ENCODE data around the gene GABARAP. TPM values are rescaled to one million over a fixed set of nuclear protein-coding genes. Genes with fewer than 3 reads are reported as not detected.
A peak's percentile ranks its signal among the peaks of the same experiment; 100 is the strongest.
"Not testable (repeated sequence)": the region's sequence is repeated elsewhere in the genome, so short reads cannot be mapped to it uniquely, and the experiment has no call there.

Gene GABARAP
- total RNA-seq, 1 donor from 2014 or later, result 449 TPM

DNA sequence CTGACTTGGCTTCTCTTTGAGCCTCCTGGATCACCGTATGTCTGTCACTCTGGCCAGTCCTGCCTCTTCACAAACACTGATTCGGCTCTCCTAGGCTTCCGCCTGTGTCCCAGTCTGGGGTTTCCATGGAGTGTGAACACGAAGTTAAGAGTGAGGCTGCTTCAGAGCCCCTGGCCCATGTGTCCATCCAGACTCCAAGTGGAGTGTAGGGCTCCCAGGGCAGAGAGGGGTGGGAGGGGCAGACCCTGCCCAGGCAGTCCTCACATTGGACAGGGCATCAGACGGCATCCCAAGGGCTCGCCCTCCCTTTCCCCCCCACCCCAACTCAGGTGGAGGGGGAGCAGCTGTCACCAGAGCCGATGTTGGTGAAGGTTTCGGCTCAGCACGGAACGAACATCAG is 1.6 kb upstream of the GABARAP start:
- not testable (repeated sequence) for DNase-seq (ENCODE audit: low spot score)

DNA sequence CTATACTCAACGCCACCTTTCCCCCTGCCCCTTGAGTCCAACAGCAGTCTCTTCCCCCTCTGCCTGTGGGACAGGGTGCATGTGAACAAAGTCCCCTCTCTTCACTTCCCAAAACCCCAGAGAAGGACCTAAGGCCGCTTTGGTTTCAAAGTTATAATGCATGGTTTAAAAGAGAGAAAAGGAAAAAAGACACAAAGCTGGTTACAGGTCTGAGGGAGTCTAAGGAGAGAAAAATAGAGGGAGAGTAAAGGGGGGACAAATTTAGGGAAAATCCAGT is 1.1 kb upstream of the GABARAP start:
- intact Hi-C loops (cut with DNase I), result no loop called here
- no peak for DNase-seq (ENCODE audit: low spot score)

More for the DNA sequence above, 1.6 kb upstream of the GABARAP start:
- intact Hi-C loops (cut with DNase I), result not testable (repeated sequence)

DNA sequence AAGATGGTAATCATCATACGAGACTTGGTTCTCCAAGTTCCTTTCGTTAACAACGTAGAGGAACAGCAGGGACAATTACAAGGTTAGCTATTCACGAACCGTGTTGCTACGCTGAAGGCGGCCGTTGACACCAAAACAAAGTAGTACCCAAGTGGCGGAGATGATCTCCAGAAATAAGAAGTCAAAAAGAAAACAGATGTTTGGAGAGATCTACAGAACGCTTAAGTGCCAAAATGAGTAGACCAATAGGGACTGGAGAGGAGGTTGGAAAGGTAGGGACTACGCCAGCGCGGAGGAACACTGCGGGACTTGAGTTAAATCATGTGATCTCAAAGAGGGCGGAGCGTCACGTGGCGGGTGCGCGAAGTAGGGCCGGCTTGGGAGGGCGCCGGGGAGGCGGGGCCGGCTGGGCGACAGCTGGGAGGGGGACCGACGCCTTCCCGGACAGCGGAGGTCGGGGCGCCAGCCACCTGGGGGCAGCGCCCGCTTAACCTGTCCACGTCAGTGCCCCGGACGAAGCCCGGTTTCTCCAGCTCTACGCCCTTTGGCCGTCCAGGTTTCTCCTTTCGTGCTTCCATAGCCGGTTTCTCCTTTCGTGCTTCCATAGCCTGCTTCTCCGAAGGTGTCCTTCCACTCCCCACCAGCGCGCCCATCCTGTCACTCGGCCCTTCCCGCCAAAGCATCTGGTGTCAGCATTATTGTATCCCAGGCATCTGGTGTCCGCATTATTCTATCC is 636 bp upstream of the GABARAP start:
- intact Hi-C loops (cut with DNase I), result no loop called here
- peak; percentile 98 for DNase-seq (ENCODE audit: low spot score)

DNA sequence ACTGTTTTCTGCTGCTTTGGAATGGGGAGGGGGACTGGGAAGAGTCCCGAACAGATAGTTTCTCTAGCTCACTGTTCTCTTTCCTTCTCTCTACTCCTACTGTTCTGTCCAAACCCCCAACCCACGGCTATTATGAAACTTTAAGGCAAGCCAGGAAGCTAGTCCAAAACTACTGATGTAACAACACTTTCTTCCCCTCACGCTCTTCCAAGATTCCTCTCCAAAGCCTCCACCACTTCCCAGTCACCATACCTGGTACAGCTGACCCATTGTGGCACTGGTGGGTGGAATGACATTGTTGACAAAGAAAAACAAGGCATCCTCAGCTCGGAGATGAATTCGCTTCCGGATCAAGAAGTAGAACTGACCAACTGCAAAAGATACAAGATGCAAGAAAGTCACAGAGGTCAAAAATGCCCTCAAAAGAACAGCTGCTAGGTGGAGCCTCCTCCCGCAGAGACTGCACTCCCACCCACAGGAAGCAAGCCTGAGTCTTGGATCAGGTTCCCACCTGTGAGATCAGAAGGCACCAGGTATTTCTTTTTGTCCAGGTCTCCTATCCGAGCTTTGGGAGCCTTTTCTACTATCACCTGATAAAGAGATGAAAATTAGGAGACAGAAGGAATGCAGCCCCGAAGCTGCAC is 1.0 kb downstream of the GABARAP start:
- intact Hi-C loops (cut with DNase I), result no loop called here
- no peak for DNase-seq (ENCODE audit: low spot score)

DNA sequence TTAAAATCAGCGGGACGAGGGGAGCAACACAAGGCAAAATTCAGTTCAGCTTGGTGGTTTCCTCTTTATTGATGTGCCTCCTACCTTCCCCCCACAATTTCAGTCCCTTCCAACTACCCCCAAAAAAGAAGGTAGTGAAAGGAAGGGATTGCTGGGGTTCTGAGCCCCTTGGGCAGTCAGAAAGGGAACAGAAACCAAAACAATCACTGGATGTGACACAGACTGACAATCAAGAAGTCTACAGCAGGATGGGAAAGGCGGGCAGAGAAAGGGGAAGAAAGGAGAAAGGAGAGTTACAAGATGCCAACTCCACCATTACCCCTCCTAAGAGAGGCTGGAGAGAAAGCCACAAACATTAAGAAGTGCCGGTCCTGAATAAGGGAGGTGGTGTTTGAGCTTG is 1.9 kb downstream of the GABARAP start:
- intact Hi-C loops (cut with DNase I), result no loop called here

DNA sequence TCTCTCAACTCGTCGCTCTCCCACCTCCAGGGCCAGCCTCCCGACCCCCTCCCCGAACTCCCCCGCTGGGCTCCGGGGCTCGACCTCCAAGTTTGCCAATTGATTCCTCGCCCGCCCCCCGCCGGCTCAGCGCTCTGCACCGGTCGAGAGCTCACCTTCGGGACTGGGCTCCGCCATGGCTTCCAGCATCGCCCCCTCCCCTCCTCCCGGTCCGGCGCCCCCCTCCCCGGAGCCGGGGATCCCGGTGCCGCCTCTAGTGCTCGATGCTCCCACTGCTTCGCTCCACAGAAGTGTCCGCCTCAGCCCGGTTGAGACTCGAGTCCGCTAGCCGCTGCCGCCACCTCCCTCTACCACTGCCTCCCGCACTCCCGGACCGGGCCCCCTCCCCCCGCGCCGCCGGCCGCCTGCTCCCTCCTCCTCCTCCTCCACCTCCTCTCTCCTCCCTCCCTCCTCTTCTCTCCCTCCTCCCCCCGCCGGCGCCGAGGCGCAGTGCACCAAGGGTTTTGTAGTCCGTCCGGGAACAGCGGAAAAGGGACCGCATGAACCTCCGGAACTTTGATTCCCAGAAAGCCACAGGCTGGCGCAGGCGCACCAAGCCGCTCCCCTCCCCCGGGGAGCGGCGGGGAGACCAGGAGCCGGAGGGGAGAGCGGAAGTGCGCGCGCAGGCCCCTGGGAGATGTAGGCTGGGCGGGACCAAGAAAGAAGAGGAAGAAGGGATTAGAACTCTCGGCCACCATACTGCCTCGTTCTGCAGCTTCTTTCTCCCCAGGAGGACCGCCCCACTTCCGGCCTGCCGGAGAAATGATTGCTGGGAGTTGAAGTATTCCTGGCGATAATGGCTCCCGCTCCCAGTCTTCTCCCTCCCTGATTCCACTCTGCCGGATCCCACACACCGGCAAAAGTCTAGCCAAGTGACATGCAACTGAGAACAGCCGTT is 2.9 kb downstream of the GABARAP start, which contains the start of gene PHF23:
PHF23 (minus strand) TSS at position 367 of the 937 bp plus-strand sequence; CDS start at position 189, 178 bp downstream.
- intact Hi-C loops (cut with DNase I), result loop anchor here (1.0 to 5.0 kb wide), 4 partner anchors 13 to 318 kb away; partner anchors contain the start of genes EIF5A, ELP5 and TNFSF13
- peak; percentile 100 for DNase-seq (ENCODE audit: low spot score)

More for the DNA sequence above, 1.9 kb downstream of the GABARAP start:
- DNase-seq (ENCODE audit: low spot score), result no peak

DNA sequence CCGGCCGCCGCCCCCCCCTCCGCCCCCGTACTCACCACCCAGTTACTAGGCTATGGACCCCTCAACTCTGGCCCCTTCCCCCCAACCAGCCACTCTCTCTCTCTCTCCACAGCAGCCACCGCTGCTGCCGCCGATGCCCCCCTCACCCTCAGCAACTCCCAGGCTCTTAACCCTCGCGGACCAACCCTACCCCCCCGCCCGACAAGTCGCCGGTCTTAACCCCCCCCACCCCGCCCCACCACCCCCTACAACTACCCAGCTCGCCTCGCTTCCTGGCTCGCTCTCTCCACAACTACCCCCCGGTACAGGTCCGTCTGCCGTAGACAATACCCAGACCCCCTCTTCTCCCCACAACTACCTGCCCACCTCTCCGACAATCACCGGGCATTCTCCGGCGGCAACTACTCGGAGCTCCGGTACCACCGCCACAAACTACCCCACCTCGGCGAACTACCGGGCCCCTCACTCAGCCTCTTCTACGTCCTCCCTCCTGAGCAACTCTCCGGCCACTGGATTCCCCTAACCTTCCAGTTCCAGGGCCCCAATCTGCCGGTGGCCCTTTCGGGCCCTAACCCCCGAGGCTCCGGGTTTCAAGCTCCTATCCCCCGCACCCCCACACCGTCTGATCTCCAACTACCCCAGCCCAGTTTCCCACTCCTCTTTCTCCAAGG is 3.7 kb downstream of the GABARAP start:
- intact Hi-C loops (cut with DNase I), result loop anchor here (1.0 to 5.0 kb wide), 4 partner anchors 14 to 319 kb away; partner anchors contain the start of genes EIF5A, ELP5 and TNFSF13
- DNase-seq (ENCODE audit: low spot score), result no peak

DNA sequence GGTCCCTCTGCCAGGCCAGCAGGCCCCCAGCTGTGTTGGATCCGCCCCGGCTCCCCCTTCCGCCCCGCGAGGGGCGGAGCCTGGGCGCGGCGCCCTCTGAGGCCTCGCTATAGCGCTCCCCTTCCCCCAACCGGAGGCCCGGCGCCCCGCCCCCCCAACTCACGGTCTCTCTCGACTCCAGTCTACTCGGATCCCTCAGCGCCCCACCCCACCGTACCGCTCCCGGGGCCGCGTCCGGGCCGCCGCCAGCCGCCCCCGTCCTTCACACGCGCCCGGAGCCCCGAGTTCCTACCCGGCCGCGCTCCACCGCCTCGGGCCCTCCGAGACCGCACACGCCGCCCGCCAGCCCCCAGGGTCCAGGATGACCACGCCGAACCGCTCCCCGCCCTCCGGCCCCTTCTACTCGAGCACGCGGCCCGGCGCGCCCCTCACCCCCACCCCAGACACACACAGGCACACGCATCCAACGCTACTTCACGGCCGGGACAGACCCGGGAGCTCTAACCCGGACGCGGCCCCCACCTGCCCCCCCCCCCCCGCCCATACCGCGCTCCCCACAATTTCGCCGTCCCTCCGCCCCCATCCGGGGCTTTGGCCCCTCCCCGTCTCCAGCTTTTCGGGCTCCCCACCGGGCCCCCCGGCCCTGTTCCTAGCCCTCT is 4.4 kb downstream of the GABARAP start:
- DNase-seq (ENCODE audit: low spot score), result peak; percentile 91
- intact Hi-C loops (cut with DNase I), result loop anchor here (2.0 to 5.0 kb wide), 3 partner anchors 17 to 319 kb away; partner anchors contain the start of genes EIF5A and TNFSF13

DNA sequence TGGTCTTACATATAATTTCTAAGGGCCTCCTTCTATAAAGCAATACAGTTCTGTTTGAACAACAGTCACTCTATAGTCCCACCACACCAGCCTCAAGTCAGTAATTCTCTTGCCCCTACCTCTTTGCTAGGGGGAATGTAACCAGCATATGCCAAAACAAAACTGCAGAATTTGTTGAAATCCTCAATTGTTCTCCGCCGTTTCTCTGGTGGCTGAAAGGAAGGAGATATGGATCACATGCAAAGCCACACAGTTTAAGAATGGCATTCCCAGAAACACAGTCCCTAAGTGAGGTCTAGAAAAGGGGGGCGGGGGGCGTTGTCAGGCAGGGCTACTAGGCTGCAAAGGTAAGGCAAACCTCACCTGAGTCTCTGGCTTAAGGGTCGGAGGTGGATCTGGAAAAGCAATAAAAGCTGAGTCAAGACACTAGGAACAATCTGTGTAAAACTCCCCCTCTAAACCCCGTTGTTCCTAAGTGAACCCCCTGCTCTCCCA is 4.9 kb downstream of the GABARAP start:
- intact Hi-C loops (cut with DNase I), result loop anchor here (5.0 kb wide), 2 partner anchors 70 to 320 kb away; partner anchors contain the start of genes EIF5A and TNFSF13
- no peak for DNase-seq (ENCODE audit: low spot score)

DNA sequence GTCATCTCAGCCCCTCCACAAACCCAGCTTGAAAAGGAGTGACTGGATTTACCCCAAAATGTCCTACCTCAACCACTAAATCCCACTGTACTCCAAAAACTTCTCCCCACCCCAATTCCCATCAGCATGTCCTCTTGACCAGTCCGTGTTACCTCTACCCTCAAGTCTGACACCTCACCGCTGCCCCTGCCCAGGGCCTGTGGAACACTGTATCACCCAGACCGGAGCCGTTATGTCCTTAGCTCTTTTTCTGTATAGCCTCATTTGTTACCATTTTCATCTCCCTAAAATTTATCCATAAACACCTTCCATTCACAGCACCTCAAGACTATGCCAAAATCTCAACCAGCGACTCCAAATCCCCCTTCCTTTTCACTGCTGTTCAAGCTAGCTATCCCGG is 5.4 kb downstream of the GABARAP start:
- intact Hi-C loops (cut with DNase I), result loop anchor here (5.0 kb wide), 2 partner anchors 70 to 320 kb away; partner anchors contain the start of genes EIF5A and TNFSF13

DNA sequence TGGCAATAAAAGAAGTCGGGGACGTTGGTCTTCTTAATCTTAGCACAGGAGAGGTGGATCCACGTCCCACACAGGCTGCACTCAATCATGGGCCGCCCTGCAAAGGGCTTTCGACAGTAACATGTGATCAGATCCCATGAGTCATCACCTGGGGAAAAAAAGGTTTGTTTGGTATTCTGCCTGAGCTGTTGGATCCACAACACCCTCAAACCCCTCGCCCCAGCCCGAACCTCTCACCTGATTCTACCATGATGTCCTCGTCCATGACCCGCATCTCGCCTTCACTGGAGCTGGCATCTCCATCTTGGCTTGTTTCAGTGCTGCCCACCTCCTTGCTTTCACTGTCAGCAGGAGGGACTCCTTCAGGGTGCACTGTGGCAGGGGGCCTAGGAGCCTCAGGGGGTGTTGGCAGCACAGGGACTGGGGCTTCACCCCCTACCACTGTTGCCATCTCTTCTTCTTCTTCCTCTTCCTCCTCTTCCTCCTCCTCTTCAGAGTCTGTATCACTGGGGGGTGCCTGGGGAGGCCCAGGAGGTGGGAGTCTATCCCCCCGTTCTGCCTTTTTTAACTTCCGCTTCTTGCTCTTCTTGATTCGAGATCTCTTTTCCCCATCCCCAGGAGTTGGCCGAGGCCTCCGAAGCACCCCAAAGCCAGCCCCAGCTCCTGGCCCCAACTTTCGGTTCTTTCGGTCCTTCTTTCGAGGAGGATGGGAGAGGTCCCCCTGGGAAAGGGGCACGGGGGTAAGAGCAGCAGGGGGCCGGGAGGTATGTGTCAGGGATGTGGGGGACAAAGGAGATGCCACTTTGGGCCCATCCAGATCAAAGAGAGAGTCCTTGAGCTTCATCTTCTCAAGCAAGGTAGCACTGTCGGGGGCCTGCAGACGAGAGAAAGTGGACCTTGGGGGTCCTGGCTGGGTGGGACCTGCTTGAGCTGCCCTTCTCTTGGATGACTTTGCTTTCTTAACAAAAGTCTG is 6.3 kb downstream of the GABARAP start:
- intact Hi-C loops (cut with DNase I), result loop anchor here (5.0 kb wide), 2 partner anchors 71 to 321 kb away; partner anchors contain the start of genes EIF5A and TNFSF13
- DNase-seq (ENCODE audit: low spot score), result no peak

More for the DNA sequence above, 5.4 kb downstream of the GABARAP start:
- DNase-seq (ENCODE audit: low spot score), result no peak

DNA sequence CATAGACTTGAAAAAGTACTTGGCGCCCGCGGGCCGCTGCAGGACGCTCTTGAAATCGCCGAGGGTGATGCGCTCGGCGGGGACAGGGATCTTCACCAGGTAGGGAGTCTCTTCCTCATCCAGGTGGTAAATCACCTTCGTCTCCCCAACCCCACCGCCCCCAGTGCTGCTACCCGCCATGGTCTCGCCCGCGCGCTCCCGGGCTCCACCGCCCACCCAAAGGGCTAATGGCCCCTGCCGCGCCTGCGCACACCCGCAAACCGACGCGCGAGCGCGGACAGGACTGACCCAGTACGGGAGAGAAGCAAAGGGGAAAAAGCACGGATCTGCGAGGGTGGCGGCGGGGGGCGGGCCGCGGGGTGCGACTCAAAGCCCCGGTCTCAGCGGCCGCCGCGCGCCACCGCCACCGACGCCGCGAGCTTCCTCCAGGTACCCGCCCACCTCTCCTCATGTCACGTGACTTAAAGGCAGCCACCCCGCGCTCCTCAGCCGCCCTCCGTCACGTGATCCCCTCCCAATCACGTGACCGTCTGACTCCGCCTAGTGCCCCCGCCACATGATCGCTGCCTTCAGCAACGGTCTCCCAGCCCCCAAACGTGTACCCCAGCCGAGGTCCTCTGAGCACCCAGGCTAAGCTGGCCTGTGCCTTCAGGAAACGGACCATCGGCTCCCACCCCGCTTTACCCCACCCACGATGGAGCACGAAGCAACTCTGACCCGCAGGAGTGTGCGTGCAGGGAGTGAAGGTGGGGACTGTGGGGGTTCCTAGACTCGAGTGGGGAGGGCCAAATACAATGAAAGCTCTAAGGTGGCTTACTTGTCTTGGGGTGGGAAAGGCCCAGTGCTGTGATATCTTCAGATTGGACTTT is 7.9 kb downstream of the GABARAP start, which contains the start of gene DVL2:
DVL2 (minus strand) TSS at position 435 of the 869 bp plus-strand sequence; CDS start at position 180, 255 bp downstream.
- peak; percentile 98 for DNase-seq (ENCODE audit: low spot score)

DNA sequence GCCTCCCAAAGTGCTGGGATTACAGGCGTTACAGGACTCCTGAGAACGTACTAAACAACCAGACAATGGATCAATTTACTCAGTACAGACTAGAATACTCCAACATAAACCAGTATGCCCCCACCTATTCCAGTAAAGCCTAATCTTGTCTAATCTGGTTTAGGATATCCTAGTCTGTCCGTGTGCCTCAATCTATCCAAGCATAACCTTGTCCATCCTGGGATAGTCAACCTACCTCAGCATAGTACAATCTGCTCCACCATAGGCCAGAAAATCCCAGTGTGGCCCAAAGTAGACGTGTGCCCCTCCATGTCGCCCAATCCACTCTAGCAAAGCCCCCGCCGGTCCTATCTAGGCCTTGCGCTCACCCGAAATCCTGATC is 8.6 kb downstream of the GABARAP start:
- DNase-seq (ENCODE audit: low spot score), result no peak
- intact Hi-C loops (cut with DNase I), result no loop called here

More for the DNA sequence above, 7.9 kb downstream of the GABARAP start, which contains the start of gene DVL2:
- intact Hi-C loops (cut with DNase I), result no loop called here

DNA sequence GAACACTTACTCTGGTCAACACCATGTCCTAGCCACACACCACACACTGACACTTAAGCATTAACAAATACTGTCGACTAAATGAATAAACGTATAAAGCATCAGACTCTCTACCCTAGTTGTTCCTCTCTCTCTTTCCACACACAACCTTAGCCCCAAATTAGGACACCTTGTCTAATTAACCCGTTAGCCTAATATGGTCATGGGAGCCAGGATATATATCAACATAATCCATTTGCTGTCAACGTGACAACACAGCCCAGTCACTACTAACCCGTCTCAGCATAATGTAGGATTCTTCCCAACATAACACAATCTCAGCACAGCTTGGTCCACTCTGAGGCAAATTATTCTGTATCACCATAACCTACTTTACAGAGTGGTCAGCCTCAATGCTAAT is 10.1 kb downstream of the GABARAP start:
- no peak for DNase-seq (ENCODE audit: low spot score)

DNA sequence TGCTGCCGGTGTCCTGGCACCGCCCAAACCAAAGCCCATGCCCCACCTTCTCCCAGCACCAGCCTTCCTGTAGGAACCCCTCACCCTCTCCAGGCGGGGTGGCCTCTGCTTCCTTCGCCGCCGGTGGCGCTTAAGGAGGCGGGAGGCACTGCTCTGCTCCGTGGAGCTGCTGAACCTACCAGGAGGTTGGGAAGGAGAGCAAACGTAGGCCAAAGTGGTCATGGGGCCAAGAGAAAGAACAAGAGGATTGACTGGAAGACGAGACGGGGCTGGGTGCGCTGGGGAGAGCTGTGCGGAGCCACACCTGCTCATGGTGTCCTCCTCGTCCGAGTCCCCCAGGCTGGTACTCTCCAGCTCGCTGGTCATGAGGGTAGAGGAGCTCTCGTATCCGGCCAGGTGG is 12.7 kb downstream of the GABARAP start:
- intact Hi-C loops (cut with DNase I), result no loop called here
- DNase-seq (ENCODE audit: low spot score), result no peak

More for the DNA sequence above, 10.1 kb downstream of the GABARAP start:
- intact Hi-C loops (cut with DNase I), result no loop called here

DNA sequence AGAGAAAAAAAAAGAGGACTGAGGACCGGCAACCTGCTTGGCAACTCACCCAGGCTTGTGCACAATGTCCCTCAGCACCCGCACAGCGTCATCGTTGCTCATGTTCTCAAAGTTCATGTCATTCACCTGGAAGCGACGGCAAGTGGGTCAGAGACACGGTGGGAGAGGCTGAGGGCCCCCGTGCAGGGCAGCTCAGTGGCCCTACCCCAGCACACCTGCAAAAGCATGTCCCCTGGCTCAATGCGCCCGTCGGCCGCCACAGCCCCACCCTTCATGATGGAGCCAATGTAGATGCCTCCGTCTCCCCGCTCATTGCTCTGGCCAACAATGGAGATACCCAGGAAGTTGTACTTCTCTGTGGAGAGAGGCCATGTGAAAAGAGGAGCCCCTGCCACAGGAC is 13.3 kb downstream of the GABARAP start:
- intact Hi-C loops (cut with DNase I), result no loop called here
- no peak for DNase-seq (ENCODE audit: low spot score)

All from cardiac septum (tissue), 1 donor.